HG02884 (cell line): ENCODE measurements around the gene PRMT7.

Experiments used
- ATAC-seq: cut with Tn5 transposase; IDR thresholded peaks from one replicate; pipeline ENCODE4 v1.9.1; 2021; ENCODE audit warnings: mild to moderate bottlenecking, moderate library complexity; ENCODE audit not compliant: unreplicated experiment

Gene PRMT7

DNA sequence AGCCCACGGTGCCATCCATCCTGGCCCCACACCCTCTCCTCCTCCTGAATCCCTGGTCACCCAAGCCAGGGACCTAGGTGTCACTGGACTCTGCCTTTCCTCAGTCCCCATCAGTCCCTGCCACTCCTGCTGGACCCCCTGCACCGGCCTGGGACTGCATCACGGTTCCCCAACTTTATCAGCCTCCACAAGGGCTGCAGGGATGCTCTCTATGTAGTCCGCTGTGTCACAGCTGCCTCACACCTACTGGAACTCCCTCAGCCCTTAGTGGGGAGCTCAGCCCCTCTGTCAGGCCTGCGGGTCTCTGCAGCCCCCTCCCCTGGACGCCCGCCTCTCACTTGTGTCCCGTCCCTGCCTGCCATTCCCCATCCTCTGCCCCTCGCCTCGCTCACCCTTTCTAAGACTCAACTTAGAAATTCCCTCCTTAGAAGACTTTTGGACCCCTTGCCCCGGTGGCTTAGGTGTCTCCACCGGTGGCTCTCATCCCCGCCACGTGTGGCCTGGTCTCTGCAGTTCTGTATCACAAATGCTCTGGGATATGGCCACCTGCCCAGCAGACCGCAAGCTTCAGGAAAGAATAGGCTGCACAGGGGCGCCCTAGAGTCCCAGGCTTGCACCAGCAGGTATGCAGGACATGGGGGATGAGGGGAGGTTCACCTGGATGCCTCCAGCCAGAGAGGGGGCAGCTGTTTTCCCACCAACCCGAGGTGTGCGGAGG is 62.9 kb downstream of the PRMT7 start:
- no peak for ATAC-seq

DNA sequence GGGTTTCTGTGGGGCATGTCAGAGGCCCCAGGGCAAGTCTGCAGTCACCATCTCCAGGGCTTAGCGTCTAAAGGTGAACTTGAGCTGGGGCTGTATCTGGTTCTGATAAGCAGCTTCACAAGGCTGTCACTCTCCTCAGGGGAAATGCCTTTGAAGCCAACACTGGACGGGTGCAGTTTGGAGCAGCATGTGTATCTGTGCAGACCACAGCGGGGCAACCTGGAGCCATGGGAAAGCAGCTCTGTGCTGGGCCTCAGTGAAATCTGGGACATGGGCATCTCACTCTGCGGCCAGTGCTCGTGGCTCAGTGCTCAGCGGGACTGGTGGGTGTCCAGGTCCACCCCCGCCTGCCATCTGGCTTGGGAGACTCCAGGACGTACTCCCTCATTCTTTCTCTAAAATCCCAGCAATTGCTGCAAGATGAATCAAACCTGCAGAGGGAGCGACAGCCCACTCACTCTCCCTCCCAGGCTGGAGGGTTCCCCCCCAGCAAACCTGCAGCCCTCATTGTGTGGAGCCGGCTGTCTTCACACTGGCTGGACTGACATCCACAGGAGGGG is 63.5 kb downstream of the PRMT7 start:
- no peak for ATAC-seq

DNA sequence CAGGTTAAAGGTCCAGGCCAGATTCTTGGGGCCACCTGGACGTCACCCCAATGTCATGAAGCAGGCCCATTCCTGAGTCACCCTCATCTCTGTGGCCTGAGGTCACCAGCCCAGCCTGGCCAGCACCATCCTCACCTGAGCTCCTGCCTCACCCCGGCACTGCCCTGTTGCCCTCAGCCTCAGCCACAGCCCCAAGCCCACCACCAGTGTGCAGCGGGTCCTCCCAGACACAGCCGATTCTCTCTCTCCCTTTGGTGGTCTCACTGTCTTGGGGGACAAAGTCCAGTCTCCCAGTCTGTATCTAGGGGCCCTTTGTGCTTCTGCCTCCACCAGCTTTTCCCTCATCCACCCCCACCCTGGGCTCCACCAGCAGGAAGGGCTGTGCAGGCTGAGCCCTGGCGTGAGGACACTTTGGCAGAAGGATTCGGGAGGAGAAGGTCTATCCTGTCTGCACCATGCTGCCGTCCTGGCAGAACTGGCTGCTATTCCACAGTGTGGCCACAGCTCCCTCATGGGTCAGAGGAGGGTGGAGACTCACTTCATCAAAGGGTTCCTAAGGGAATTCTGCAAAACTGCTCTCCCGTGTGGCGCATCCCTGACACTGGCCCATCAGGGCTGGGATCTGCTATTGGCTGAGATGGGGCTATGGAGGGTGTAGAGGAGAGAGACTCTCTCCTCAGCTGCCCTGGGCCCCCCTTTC is 64.3 kb downstream of the PRMT7 start:
- no peak for ATAC-seq

DNA sequence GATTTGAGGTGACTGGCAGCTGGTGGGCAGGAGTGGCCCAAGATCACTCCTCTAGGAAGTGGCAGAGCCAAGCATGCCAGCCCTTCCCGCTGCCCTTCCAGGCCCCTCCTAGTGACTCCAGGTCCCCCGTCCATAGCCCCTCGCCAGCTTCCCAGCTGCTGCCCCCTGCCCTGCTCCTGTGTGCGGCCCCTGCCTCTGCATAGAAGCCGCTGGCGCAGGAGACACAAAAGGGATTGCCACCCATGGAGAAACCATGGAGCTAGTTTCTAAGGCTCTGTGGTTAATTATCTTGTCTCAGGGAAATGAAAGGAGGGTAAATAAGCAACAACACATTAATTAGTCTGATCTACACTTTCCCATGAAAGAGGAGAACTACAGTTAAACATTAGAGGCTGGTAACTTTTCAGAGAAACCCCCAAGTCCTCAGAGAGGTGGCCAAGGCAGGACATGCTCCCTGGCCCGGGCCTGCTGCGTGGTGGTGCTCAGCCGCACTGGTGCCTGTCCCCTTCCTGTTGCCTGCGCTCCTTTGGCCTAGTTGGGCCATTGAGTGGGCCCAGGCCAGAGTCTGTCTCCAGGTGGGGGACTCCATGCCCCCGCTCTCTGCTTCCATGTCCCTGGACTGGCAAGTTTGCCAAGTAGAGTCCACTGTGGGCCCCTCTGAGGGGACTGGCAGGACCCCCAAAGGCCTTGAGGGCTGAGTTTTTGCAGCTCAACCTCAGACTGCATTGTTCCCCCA is 65.2 kb downstream of the PRMT7 start:
- ATAC-seq = no peak

DNA sequence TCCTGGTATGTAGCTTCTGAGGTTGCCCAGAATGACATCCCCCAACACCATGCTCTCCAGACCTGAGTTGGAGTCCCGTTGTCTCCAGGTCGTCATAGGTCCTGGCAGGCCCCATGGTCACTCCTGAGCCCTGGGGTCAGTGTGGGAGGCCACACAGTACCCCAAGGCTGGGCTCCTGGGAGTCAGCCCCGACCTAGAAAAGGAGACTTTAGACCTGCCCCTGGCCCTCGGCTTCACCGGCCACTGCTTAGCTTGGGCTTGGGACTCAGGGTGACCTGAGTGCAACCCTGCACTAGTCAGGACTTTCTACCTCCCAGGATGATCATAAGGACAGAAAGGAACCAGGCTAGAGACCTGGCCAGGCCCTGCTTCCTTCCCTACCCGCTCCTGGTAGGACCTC is 65.8 kb downstream of the PRMT7 start:
- ATAC-seq = no peak

DNA sequence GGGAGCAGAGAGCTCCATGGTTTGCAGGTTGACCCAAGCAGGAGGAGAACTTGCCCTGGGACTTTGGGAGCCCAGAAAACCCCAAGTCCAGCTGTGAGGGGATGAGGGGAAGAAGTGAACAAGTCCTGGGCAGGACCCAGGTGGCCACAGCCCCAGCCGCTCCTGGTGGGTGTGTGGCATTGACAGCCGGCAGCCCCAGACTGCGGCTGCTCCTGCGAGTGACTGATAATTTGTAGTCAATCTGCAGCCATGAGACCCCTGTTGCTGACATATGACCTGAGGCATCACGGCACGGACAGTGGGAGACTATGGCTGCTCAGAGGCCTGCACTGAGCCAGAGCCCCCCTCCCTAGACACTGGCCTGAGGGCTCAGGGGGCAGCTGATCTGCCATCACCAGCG is 66.4 kb downstream of the PRMT7 start:
- ATAC-seq = no peak

DNA sequence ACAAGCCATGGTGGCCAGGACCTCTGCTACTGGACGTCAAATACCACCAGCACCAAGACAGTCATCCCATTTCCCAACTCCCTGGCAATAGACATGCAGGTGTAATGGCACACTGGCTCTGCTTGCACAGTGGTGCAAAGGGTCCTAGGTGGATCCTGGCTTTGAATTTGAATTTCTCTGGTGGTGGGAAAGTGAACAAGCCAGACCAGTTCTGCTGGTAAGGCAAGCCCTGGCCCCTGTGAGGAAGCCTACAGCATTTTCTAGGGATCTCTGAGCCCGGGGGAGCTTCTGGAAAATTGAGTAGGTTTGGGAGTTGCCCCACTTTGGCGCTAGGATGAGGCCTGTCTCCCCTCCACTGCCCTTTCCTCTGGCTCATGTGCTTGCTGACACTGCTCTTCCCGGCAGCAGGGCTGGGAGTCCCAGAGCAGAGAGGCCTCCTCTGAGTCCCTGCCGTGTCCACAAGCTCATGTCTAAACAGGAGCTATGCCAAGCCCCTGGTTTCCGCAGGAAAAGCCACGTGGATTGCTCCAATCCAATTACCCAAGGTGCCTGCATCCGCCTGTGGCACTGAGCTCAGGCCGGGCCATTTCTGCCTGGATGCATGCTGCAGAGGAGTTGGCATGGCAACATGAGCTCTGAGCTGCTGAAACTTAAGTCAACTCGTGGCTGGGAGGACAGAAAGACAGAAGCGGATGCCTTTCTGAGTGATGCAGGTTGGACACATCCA is 67.0 kb downstream of the PRMT7 start:
- ATAC-seq = no peak

DNA sequence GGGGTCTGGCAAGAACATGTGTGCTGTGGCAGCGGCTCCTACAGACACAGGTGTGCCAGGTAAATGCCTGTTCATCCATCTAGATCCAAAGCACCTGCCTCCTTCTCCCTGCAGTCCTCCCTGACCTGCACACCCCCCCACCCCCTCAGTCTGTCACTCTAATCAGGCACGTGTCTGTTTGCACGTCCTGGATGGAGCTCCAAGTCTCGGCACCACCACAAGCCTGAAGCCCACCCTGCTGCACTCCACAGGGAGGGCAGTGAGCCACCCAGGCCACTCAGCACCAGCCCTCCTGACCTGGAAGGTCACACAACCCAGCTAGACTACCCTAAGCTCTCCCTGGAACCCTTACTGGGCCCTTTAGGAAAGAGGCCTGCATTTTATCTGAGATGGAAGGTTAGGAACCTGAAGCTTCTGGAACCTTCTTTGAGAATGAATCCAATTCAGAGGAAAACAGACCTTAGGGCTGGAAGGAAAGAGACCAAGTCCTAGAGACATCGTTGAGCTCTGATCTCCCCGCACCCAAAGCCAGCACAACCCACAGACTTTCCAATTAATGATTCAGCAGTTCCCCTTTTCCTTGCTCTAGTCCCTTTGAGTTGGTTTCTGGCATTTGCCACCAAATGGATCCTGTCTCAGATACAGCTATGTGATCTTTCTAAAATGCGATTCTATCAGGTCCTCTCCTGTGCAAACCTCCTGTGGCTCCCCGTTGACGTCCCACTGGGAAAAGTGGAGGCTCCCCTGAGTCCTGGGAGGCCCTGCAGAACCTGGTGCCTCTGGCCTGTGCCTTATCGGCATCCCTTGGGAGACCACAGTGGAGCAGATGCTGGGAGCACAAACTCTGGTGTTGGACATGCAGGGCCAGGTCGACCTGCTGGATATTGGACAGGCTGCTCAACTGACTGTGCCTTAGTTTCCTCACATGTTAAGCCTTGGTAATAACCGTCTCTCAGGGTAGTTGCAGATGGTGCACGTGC is 67.9 kb downstream of the PRMT7 start:
- no peak for ATAC-seq

DNA sequence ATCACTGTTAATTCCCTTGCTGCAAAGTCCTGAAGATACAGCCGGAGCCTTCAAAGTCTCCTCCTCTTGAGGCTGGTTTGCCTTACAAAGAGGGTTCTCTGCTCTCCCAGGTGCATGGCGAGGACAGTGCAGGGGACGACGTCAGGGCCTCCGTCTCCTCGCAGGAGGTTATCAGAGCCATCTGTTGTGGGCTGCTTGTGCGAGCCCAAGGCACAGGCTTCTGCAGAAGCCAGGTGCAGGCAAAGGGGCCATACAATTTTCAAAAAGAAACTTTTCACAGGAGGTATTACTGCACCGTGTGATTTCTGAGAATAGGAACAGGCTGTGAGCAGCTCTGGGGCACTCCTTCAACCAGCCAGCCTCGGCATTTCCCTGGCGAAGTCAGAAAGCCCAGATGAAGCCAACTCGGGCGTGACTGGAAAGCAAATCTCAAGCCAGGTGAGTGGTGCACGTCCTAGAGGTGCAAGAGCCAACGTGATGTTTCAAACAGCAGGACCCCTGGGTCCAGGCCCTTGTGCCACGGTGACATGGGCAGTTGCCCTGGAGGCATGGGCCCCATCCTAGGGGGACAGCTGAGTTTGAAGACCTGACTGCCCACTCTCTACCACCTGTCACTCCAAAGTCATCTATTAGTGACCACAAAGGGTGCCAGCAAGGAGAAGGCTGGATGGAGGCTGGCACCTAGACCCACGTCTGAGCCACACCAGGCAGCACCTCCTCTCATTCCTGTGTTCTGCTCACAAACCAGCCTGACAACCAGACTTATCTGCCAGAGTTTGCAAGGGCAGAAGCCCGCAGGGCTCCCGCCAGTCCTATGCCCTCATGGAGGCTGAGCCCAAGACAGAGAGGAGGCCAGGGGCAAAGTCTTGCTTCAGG is 68.9 kb downstream of the PRMT7 start:
- ATAC-seq = no peak

DNA sequence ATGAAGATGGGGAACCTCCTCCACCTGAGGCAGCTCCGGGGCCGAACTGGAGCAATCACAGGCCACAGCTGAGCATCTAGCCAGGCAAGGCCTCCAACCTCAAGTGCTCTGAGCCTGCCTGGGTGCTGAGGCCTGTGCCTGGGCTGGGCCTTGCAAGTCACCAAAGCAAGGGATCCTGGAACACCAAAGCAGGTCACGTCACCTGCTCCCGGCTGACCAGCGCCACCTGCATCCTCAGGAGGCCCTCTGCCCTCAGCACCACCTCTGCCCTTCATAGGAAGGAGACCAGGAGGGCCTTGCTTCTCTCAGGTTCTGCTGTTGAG is 69.5 kb downstream of the PRMT7 start:
- no peak for ATAC-seq

DNA sequence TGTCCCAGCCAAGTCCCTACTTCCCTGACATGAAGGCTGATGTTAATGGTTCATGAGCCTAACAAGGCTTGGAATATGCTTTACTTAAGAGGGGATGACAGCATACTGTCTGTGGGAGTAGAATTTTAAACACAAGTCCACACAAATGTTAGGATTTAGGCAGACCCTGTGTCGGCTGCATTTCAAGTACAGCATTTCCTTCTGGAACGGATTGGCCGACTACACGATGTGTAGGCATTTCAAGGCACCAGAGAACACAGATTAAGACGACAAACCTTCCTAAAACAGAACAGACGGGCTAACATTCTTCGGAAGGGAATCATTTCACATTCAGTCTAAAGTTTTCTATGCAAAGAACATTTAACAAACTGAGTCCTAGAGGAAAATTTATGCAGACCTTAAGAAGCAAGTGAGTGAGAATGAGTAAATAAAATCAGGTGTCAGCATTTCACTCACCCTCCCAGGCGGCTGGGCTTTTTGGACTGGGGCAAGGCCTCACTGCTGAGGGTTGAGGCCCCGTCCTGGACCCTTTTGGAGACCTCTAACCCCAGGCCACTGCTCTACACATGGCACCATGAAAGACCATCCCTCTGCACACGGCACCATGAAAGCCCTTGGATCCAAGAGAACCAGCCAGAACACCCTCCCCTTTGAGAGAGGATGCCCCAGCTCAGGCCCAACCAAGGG is 70.0 kb downstream of the PRMT7 start:
- no peak for ATAC-seq

DNA sequence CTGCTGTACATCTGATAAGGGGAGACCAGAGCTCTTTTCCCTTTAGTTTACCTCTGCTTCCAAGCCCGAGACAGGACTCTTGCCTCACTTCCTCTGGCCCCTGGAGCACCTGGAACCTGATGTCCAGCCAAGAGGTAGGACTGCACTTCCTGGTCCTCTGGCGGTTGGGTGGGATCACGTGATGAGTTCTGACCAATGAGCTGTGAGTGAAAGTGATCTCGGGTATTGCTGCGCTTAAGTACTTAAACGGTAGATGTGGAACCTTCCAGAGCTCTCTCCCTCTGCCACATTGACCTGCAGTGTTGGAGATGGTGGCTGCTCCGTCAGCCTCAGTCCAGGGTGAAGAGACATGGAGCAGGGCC is 70.5 kb downstream of the PRMT7 start:
- no peak for ATAC-seq

DNA sequence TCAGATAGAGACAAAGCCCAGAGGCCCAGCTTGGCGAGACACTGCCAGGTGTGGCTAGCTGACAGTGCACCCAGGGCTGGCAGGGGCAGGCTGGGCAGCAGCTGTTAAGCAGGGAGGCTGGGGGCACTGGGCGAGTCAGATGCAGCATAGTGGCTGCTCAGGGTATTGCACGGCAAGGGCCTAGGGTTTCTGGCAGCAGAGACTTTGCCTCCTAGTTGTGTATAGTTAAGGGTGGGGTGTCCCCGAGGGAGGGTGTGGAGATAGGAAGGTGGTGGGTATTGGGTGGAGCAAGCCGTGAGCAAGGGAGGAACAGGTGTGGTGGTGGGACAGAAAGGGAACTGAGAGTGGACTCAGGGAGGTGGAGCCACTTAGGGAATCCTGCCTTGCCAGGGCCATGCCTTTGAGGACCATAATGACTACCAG is 71.5 kb downstream of the PRMT7 start:
- ATAC-seq = no peak

DNA sequence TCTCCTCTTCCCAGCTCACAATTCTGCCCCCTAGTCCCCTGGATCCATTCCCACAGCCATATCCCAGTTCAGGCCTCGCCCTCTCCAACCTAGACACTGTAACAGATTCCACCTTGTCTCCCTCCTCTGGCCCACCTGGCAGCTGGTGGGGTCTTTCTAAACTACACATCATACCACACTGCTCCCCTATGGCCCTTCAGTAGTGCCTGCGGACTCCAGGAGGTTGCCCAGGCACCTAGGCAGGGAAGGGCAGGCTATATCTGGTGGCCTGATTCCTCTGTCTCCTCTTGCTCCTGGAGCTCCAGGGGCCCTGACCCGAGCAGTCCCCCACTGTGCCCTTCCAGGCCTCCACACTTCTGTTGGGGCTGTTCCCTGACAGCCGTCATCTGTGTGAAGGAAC is 73.0 kb downstream of the PRMT7 start:
- no peak for ATAC-seq

DNA sequence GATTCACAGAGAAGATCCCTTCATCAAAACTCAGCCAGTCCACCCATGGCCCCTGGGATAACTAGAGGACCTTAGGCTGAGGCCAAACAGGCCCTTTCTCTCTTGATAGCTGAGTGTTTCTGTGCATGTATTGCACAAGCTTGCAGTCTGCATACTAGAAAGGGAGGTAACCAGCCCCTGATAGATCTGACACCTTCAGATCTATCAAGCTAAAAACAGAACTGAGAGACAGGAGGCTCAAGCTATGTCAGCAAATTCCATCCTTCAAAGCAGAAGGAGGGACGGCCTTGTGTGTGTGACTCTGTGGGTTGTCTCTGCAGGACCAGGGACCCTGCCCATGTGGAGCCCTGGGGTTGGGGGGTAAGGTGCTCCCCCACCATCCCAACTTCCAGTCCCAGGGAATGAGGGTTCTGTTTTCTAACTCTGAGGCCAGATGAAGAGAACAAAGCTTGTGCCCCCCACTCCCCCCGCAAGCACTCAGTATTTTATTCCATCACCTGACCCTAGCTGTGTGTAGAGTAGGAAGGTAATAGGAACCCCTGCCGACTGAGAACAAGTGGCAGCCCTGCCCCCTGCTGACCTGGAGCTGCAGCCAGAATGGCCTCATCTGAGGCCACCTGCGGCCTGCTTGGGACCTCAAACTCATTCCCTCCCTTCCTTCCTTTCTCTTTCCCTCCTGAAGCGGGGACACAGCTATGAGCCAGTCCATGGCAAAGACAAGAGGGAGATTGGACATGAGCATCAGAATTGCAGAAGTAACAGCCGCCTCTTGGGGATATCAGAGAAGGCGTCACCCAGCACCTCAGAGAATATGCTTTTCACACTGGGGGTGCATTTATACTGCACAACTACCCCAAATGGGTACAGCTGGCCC is 73.7 kb downstream of the PRMT7 start:
- ATAC-seq = no peak

DNA sequence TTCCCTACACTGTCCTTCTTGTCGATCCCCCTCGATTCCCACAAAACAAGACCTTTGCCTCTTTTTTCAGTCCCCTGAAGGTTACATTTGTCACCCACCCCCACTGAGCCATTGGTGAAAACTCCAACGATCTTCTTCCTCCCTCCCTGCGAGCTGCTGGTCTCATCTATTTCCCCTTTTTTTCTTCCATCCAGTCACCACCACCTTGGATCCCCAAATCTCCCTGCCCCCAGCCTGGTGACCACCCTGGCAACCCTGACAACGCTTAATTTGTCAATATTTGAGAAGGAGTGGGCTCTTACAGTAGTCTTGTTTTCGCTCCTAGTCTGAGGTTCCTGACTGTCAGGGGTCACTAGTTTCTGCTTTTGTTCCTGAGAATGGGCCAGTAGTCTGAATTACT is 74.6 kb downstream of the PRMT7 start:
- no peak for ATAC-seq

DNA sequence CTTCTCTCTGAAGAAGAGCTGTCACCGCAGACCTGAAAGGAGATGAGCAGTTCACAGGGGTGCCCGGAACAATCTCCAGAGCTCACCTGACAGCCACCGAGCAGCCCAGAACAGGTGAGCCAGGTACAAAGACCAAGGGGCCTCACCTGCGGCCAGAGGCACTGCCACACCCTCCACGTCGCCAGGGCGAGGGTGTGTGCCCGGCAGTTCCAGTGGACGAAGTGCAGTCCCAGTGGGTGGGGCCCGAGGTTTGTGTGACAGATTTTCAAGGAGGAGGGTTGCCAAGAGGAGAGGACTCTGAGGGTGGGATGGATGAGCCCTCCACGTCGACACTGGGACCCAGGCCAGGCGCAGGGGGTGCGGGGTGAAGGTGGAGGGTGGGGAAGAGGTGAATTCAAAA is 75.8 kb downstream of the PRMT7 start:
- no peak for ATAC-seq

DNA sequence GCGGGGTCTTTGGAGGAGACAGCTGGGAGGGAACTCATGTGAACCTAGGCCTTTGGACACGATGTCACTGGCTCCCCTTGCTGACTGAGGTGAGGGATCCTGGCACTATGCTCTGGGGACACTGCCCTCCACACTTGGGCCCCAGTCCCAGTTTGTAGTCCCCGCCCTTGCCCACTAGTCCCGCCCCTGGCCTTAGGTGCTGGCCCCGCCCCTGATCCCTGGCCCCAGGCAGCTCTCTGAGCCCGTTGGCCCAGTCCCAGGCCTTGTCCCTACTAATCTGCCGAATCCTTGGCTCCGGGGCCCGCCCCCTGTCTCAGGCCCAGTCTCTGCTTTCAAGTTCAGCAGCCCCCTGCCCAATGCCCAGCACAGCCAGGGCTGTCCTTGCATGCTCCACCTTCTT is 76.5 kb downstream of the PRMT7 start:
- ATAC-seq = no peak
